B cell (primary cell): ENCODE measurements around the gene HLCS.

Experiments
- CTCF ChIP-seq: fragments of 200-600 bp; IDR thresholded peaks from one replicate; pipeline ENCODE4 v1.8.0; 2022; ENCODE audit warnings: antibody characterized with exemption, mild to moderate bottlenecking
- EZH2 ChIP-seq: IDR thresholded peaks from 2 replicates; pipeline ENCODE4 v1.6.1; 2012; ENCODE audit warnings: borderline replicate concordance, low read depth, mild to moderate bottlenecking, moderate library complexity, low read length; ENCODE audit not compliant: insufficient read depth, poor library complexity, severe bottlenecking

- no peak for TF ChIP-seq CTCF
- TF ChIP-seq EZH2 = no peak
Measured at GRCh38 chr21:36803051-36803645, 163.3 kb downstream of the HLCS start.
